ENCODE results near the gene PDLIM7.

GRCh38 chr5:177504086-177505056 lies 7.0 kb upstream of the PDLIM7 start:
- TF ChIP-seq, protein P1, sequence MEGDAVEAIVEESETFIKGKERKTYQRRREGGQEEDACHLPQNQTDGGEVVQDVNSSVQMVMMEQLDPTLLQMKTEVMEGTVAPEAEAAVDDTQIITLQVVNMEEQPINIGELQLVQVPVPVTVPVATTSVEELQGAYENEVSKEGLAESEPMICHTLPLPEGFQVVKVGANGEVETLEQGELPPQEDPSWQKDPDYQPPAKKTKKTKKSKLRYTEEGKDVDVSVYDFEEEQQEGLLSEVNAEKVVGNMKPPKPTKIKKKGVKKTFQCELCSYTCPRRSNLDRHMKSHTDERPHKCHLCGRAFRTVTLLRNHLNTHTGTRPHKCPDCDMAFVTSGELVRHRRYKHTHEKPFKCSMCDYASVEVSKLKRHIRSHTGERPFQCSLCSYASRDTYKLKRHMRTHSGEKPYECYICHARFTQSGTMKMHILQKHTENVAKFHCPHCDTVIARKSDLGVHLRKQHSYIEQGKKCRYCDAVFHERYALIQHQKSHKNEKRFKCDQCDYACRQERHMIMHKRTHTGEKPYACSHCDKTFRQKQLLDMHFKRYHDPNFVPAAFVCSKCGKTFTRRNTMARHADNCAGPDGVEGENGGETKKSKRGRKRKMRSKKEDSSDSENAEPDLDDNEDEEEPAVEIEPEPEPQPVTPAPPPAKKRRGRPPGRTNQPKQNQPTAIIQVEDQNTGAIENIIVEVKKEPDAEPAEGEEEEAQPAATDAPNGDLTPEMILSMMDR (IDR thresholded peaks at IDR 0.05; ENCODE audit: control extremely low read depth in 1 of 3, insufficient read depth in 1 of 3, low read depth in 1 of 3, low read length in 3 of 3), result no peak
- TF ChIP-seq POLR2A (IDR thresholded peaks at IDR 0.05; ENCODE audit: control extremely low read depth in 1 of 2, low read depth in 2 of 2, low read length in 2 of 2) (no peak), CHD1 (IDR thresholded peaks at IDR 0.05; ENCODE audit: low read depth, low read length) (no peak)

Data from H1 (cell line).